Fibroblast of mammary gland (primary cell): ENCODE results near the gene SLC43A3.

Source experiments
- DNase-seq: peaks from one replicate; pipeline ENCODE4 v3.0.0-alpha.2; 2010; ENCODE audit warnings: low read depth
- H3K4me3 ChIP-seq: 2 replicates; pipeline ENCODE4 v1.5.1; 2011; ENCODE audit warnings: low read depth, mild to moderate bottlenecking, low read length, moderate library complexity; ENCODE audit not compliant: control insufficient read depth
- CTCF ChIP-seq: conservative IDR thresholded peaks from 2 replicates; pipeline ENCODE4 v1.5.1; 2011; ENCODE audit warnings: low read depth, low read length, inconsistent platforms; ENCODE audit not compliant: control insufficient read depth, insufficient read depth

SLC43A3 gene

GRCh38 chr11:57429946-57430345 lies 3.0 kb upstream of the SLC43A3 start:
- no peak overlapping the region for H3K4me3 ChIP-seq
- DNase-seq, result no peak
- no peak for TF ChIP-seq CTCF

- DNase-seq, result no peak
- no peak overlapping the region for H3K4me3 ChIP-seq
- TF ChIP-seq CTCF, result no peak
These were observed 1.7 kb upstream of the SLC43A3 start for GRCh38 chr11:57428643-57429042.

- H3K4me3 ChIP-seq, result no peak overlapping the region
- no peak for TF ChIP-seq CTCF
- DNase-seq, result peak; percentile 98
These were observed 784 bp upstream of the SLC43A3 start for GRCh38 chr11:57427727-57428082.

- TF ChIP-seq CTCF, result no peak
- peak overlapping the region; percentile 49 for H3K4me3 ChIP-seq
- peak; percentile 41 for DNase-seq
These were observed 437 bp downstream of the SLC43A3 start for GRCh38 chr11:57426439-57426928.

- peak overlapping the region; percentile 49 for H3K4me3 ChIP-seq
- no peak for TF ChIP-seq CTCF
- DNase-seq, result peak; percentile 49
These were observed 1.1 kb downstream of the SLC43A3 start for GRCh38 chr11:57425565-57426438.

- DNase-seq, result peak; percentile 95
- no peak for TF ChIP-seq CTCF
- H3K4me3 ChIP-seq, result peak overlapping the region; percentile 49
These were observed 1.9 kb downstream of the SLC43A3 start for GRCh38 chr11:57424792-57425564.
